GM18858 (cell line): ENCODE data around the gene HPCA.
"Not testable (repeated sequence)": the region's sequence is repeated elsewhere in the genome, so short reads cannot be mapped to it uniquely, and the experiment has no call there.

Source experiments
- ATAC-seq: cut with Tn5 transposase; IDR thresholded peaks from one replicate; pipeline ENCODE4 v1.9.1; 2021; ENCODE audit not compliant: unreplicated experiment

Gene HPCA

DNA sequence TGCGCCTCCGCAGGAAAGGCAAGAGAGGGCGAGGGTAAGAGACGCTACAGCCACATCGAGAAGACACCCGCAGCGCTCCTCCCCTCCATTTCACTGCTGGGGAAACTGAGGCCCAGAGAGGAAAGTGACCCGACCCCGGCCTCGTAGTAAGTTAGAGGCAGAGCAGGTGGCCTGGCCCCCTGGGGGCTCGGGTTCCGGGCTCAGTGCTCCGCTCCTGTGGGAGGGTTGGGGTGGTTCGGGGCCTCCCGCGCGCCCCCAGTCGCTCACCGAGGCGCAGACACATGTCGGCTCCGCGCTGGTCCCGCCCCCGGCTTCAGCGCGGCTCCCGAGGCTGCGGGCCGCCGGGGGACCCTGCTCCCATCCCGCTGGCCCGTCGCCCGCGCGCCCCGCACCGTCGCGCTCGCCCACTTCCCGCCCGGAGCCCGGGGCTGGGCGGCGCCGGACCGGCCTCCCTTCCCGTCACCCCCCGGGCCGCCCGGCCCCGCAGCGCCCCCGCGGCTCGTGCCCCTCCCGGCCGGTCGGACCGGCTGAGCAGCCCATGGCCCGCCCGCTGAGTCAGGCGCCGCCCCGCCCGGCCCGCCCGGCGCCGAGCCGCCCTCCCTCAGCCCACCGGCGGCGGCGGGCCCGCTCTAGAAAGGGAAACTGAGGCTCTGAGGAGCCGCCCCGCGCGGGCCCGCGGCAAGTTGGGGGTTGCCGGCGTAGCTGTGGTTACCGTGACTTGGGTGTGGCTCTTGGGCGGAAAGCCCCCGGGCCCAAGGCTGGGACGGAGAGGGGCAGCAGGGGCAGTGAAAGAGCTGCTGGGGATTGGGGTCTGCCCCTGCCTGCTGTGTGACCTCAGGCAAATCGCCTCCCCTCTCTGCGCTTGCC is 14.9 kb downstream of the HPCA start, which contains the start of gene TMEM54:
TSS of gene TMEM54 (minus strand) at position 434 of the 867 bp plus-strand sequence. CDS start at position 283, 151 bp downstream.
- no peak for ATAC-seq

DNA sequence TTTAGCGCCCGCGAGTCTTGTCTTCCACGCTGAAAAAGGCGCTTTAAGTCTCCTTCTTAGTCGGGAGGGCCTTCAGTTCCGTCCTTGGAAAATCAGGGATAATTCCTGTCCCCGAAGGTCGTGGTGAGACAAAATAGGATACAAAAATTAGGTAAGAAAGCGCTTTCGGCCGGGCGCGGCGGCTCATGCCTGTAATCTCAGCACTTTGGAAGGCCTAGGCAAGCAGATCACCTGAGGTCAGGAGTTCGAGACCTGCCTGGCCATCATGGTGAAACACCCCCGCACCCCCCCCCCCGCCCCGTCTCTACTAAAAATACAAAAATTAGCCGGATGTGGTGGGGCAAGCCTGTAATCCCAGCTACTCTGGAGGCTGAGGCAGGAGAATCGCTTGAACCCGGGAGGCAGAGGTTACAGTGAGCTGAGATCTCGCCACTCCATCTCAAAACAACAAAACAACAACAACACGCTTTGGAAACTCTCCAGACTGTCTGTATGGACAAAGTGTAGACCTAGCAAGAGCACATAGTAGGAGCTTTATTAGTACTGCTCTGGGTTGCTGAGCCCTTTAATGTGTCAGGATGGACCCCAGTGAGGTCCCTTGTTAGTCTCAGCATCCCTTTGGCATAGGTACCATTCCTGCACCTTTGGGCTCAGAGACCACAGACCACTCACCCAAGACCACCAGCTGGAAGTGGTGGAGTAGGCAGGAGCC is 15.7 kb downstream of the HPCA start:
- no peak for ATAC-seq

DNA sequence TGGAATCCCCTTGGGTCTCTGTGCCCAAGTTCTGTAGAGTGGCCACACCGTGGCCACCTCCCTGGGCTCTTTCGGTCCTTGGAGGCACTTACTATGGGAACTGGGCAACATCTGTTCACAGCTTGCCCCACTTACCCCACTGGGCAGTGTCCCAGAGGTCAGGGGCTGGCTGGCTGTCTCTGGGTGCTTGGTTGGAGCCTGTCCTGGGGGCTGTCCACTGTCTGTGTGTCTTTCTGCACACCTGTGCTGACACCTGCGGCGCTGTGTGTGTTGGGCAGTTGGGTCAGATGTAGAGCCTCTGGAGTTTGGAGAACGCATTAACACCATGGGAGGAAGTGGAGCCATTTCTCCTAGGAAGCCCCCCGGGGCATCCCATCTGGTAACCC is 16.2 kb downstream of the HPCA start:
- no peak for ATAC-seq

DNA sequence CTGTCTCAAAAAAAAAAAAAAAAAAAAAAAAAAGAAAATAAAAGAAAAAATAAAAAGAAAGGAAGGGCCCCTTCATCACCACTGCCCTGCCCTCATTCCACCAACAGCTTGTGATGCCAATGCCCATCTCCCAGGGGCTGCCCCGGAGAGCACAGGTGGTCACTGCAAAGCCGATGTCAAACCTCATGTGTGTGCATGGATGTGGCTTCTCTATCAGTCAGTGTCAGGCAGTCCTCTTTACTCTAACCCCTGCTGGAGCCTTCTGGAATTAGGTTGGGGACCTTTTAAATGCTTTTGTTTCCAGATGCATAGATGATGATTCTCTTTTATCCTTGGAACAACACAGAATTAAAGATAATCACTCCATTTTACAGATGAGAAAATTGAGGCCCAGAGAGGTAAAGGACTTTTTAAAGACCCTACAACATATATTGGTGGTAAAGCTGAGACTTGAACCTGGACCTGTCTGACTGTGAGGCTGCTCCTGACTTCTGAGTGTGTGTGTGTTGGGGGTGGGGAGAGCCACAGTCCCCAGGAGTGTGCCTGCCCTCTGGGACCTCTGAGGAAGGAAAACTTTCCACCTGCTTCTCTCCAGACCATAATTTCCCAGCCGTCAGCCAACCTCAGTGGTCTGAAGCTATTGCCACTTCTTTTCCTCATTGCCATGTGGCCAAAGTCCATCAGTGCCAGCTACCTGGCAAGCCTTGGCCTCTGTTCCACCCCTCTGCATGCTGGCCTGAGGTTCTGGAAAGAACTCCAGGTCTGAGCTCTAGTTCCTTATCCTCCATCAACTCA is 17.9 kb downstream of the HPCA start:
- no peak for ATAC-seq

DNA sequence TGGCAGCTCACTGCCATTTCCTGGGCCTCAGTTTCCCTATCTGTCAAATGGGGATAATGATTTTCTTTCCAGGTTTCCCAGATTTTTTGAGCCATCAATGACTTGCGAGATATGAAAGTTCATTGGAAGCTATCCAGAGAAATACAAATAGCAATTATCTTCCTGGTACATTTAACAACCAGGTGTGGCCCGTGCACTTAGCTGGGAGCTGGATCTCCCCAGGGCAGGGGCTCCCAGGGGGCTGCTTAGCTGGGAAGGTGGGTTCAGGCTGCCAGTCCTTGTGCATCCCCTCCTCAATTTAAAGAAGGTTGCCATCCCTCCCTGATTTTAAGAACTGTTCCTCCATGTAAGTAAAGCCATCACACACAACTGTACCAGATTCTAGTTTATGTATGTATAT is 18.5 kb downstream of the HPCA start:
- ATAC-seq: no peak

DNA sequence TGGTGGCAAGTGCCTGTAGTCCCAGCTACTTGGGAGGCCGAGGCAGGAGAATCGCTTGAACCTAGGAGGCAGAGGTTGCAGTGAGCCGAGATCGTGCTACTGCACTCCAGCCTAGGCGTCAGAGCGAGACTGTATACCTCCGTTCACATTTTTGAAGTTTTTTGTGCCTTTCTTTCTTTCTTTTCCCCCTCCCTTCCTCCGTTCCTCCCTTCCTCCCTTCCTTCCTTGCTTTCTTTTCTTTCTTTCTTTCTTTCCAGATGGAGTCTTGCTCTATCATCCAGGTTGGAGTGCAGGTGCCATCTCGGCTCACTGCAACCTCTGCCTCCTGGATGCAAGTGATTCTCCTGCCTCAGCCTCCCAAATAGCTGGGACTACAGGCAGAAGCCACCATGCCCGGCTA is 19.3 kb downstream of the HPCA start:
- not testable (repeated sequence) for ATAC-seq

DNA sequence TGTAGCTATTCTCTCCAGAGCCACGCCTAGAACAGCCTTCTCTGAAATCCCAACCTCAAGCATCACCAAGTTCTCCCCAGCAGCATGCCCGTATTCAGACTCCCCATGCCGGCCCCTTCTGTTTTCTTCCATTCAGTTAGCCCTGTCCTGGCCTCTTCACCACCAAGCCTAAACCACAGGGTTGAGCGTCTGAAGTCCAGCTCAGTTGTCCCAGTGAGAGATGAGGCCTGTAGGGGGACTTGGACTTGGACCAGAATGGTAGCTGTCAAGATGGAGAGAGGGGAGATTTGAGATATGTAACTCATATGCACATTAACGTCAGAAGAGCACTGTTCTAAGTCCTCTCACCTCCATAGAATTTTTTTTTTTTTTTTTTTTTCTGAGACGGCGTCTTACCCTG is 20.4 kb downstream of the HPCA start:
- ATAC-seq: no peak

DNA sequence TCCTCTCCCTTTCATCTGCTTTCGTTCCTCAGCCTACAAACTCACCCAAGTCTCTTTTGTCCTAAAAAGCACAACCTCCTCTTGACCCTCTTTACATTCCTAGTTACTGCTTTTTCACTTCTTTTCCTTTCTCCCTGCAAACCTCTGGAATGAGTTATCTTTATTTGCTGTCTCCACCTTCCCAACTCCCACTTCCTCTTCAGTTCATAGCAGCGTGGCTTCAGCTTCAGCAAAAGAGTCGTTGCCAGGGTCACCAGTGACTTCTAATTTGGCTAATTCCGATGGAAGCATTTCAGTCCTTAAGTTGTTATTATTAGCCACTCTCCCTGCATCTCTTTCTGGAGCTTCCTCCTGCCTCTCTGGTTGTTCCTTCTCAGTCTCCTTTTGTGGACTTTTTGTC is 21.1 kb downstream of the HPCA start:
- ATAC-seq: no peak

DNA sequence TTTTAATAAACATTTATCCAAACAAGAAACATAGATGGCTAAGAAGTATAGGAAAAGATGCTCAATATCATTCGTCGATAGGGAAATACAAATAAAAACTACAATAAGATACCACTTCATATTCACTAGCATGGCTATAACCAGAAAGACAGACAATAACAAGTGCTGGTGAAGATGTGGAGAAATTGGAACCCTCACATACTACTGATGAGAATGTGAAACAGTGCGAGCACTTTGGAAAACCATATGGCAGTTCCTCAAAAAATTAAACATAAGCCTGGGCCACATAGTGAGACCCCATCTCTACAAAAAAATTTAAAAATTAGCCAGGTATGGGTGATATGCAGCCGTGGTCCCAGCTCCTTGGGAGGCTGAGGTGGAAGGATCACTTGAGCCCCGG is 24.0 kb downstream of the HPCA start:
- no peak for ATAC-seq

DNA sequence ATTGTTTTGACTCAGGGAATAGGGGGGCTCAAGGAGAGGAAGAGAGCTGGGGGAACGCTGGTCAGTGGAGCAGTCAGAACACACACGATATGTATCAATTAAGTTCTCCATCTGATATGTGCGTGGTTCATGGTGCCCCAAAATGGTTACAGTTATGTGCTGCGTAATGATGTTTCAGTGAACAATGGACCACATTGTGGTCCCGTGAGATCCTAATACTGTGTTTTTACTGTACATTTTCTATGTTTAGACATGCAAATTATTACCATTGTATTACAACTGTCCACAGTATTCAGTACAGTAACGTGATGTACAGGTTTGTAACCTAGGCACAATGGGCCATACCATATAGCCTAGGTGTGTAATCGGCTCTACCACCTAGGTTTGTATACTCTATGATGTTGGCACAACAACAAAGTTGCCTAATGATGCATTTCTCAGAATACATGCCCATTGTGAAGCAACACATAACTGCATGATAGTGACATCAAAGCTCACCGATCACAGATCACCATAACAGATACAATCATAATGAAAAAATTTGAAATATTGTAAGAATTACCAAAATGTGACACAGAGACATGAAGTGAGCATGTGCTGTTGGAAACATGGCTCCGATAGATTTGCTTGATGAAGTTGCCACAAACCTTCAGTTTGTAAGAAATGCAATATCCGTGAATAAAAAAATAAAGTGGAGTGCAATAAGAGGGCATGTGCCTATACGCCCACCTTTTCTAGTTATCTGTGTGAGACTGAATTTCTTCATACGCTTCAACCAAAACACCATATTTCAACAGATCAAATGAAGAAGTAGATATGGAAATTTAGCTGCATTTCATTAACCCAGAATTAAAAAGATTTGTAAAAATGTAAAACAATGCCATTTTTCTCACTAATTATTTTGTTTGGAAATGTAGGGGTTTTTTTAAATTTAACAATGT is 29.7 kb downstream of the HPCA start:
- ATAC-seq: no peak

DNA sequence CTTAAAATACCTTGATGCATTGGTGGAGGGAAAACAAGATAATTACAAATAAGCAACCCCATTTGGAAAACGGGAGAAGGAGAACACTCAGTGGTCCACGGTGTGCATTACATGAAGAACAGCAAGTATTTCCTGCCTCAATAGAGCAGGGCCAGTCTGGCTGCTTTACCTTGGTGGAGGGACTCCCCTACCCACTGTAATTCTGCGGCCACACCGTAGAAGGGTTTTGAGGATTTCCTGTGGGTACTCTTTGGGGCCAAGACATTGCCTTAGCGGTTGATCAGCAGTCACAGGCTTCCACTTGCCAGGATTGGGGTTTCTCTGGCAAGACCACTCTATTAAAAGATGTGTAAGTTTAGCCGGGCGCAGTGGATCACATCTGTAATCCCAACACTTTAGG is 31.2 kb downstream of the HPCA start:
- ATAC-seq: no peak

DNA sequence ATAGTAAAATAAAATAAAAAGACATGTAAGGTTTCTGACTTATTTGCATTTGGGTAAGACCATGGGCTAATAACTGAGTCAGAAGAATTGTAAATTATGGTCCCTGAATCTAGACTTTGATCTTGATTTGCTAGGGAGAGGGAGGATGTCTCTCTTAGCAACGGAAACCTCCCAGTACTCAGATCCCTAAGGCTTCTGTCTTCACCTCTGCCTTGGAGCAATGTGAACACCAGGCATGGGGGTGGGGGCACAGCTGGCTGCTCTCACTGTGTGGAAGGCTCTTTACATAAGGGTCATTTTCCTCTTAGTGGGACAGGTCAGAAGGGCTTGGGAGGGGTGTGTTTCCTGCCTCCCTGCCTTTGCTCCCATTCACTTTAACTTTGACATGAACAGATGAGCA is 31.9 kb downstream of the HPCA start:
- ATAC-seq: no peak

DNA sequence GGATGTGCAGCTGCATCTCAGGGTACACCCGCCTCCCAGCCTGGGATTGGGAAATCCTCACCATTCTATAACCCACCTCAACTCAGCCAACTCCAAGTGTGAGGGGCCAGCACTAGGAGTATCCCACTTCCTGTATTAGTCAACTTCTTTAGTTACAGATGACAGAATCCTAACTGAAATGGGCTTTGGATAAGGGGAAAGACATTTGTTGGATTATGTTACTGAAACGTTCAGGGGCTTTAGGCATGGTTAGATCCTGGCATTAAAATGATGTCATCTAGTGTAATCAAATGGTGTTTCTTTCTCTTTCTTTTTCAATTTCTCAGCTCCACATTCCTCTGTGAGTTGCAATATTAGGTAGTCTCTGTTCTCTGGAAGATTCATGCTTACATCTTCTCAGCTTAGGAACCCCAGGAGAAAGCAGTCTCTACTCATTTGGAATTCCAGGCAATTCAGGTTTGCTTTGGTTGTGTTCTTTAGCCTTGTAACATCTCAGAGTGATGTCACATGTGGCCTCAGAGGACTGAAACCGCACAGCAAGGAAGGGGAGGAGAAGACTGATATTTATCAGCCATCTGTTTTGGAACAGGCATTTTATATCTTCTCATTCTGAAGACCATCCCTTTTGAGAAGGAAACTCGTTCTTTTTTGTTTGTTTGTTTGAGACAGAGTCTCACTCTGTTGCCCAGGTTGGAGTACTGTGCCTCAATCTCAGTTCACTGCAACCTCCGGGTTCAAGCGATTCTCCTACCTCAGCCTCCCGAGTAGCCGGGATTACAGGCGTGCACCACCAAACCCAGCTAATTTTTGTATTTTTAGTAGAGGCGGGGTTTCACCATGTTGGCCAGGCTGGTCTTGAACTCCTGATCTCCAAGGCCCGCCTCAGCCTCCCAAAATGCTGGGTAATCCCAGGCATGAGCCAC is 33.8 kb downstream of the HPCA start:
- no peak for ATAC-seq

DNA sequence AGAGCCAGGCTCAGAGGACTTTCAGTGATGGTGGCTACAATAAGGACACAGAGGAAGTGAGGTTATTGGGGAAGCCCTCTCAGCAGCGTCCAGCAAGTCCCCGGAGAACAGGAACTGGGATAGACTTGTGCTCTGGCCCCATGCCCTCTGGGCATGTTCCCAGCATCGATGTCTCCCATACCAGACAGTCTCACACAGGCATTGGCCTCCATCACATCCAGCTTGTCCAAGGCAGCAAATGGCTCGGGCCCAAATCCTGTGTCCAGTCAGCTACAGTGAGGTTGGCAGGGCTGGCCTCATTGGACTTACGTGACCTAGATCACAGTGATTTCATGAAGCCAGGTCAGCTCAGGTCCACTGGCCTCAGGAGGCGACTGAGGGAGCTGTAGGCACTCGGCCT is 34.5 kb downstream of the HPCA start:
- ATAC-seq: no peak

DNA sequence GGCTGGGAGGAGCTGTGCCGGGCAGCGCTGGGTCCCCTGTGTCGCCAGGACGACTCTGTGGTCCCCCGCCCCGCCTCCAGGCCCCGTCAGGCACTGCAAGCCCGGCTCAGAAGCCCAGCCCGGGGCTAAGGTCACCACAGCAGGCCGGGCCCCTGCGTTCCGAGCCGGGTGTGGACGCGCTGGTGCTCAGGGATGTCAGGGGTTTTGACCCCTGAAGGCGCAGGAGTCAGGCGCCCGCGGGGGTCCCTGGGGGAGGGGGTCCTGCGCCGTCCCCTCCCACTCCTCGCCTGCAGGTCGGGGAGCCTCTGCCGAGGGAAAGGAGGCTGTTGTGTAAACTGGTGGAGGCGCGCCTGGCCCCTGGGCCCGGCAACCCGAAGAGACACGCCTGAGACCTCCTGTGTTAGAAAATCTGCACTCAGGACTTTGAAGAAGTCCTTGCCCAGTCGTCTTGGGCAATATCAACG is 38.6 kb downstream of the HPCA start:
- ATAC-seq: no peak

DNA sequence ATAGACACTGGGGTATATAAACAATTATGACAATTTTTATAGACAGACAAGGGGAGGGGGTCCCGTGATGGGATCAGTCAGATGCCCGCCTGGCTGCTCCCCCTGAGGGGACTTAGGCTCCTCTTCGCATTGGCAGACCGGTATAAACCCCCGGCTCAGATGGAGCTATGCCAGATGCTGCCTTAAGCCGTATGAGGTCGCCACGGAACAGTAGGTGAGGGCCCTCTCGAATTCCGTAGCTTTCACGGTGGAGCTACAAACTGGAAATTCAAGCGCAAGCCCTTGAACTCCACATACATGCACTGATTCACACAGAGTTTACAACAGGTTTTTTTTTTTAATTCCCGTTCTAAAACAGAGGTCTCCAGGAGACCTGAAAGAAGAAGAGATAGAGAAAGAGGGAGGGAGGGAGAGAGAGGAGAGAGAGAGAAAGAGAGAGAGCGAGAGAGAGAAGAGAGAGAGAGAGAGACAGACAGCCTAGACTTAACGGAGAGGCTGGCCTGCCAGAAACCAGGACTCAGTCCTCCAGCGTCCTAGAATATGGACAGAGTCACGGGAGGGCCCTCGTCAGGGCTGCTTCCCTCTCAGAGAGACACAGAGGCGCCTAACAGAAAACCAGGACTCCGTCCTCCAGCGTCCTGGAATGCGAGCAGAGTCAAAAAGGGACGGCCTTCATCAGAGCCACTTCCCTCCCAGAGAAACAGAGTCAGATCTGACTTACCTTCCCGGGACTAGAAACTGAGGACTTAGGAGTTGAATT is 39.3 kb downstream of the HPCA start:
- ATAC-seq: no peak

DNA sequence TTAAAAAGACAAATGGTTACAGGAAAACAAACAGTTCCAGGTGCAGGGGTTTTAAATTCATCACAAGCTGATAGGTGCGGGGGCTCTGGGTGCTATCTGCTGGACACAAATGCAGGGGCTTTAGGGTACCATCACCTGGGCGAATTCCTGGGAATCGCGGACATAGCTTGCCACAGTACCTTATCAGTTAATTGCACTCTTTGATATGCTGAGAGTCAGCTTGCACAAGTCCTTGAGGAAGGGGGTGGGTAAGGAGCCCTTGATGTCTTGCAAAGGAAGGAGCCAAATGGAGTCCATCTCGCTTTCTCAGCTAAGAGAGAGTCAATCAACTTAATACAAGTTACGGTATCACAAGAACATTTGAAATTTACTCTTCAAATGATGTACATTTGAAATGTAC is 40.3 kb downstream of the HPCA start:
- no peak for ATAC-seq

DNA sequence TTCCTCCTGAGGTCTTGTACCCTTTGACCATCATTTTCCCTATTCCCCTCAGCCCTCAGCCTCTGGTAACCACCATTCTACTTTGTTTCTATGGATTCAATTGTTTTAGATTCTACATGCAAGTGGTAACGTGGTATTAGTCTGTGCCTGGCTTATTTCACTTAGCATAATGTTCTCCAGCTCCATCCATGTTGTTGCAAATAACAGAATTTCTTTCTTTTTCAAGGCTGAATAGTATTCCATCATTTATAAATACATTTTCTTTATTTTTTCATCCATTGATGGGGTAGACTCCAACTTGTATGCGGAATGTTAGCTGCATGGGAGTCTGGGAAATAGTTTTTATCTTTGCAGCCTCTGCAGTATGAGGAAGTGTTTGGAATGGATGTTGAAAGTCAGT is 41.1 kb downstream of the HPCA start:
- ATAC-seq: no peak

DNA sequence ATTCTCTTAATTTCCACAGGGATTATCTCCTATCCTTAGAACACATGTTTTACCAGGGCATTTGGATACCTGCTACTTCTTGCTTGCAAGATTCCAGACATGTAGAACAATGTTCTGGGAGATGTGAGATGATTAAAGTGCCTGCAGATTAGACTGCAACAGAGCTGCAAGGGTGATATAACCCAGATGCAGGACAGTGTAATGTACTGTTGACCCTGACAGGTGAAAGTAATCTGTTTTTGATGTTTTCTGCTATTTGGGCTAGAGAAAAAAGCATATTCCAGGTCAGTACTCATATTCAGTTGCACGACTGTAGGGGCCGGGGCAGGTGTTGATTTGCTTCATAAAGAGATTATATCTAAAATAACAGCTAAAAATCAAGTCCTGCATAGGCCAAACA is 42.0 kb downstream of the HPCA start:
- no peak for ATAC-seq
